SU-DHL-6 (cell line): ENCODE results near the gene SH3PXD2B.

Experiments used
- CTCF ChIP-seq: fragments of 200-600 bp; sonication (generic); IDR thresholded peaks from one replicate; pipeline ENCODE4 v1.5.1; 2017; ENCODE audit warnings: antibody characterized with exemption, mild to moderate bottlenecking, low read length, moderate library complexity; ENCODE audit not compliant: insufficient read depth, poor library complexity, severe bottlenecking
- EZH2phosphoT487 ChIP-seq: fragments of 200-600 bp; sonication (generic), shearing (Covaris generic); conservative IDR thresholded peaks from 2 replicates; pipeline ENCODE4 v1.6.1; 2018; ENCODE audit warnings: mild to moderate bottlenecking, antibody characterized with exemption, low read length, moderate library complexity, mixed read lengths

- no peak for TF ChIP-seq CTCF
- TF ChIP-seq EZH2phosphoT487: no peak
These were observed 2.5 kb downstream of the SH3PXD2B start for GRCh38 chr5:172451771-172452197.
